Osteocyte (in vitro differentiated cells): ENCODE results near the gene CLIC6. TPM values are rescaled to one million over a fixed set of nuclear protein-coding genes. Genes with fewer than 3 reads are reported as not detected.

Source experiments
- DNase-seq: peaks from one replicate; pipeline ENCODE4 v3.0.0; 2021; ENCODE audit warnings: mixed read lengths; ENCODE audit not compliant: unreplicated experiment; ENCODE audit errors: extremely low spot score
- H3K27ac Mint-ChIP-seq: one replicate; pipeline ENCODE4 v1.8.0; 2021; ENCODE audit warnings: mild to moderate bottlenecking, mixed read lengths; ENCODE audit not compliant: unreplicated experiment
- H3K27me3 Mint-ChIP-seq: one replicate; pipeline ENCODE4 v1.8.0; 2021; ENCODE audit warnings: mixed read lengths; ENCODE audit not compliant: unreplicated experiment
- H3K36me3 Mint-ChIP-seq: one replicate; pipeline ENCODE4 v1.8.0; 2021; ENCODE audit warnings: mixed read lengths; ENCODE audit not compliant: unreplicated experiment
- H3K4me1 Mint-ChIP-seq: one replicate; pipeline ENCODE4 v1.8.0; 2021; ENCODE audit warnings: mixed read lengths; ENCODE audit not compliant: unreplicated experiment
- H3K4me3 Mint-ChIP-seq: one replicate; pipeline ENCODE4 v1.8.0; 2021; ENCODE audit warnings: mild to moderate bottlenecking, moderate library complexity, mixed read lengths; ENCODE audit not compliant: unreplicated experiment
- H3K9me3 Mint-ChIP-seq: one replicate; pipeline ENCODE4 v1.8.0; 2021; ENCODE audit warnings: mixed read lengths; ENCODE audit not compliant: unreplicated experiment
- long read RNA-seq: library from polyadenylated mRNA; unstranded; transcript quantifications from one replicate; pipeline ENCODE4 v2.0.0, GENCODE V29; 2021
- total RNA-seq: library from RNA; stranded (reverse); gene quantifications from 2 replicates; pipeline ENCODE4 v1.2.1, GENCODE V29; 2021
- TF ChIP-seq, protein P1 (sequence below): fragments of 200-600 bp; sonication (generic); IDR thresholded peaks from 2 replicates; pipeline ENCODE4 v1.5.0; 2021; ENCODE audit warnings: antibody characterized with exemption, mild to moderate bottlenecking, moderate library complexity

CLIC6 gene
- 0.16 and 0.40 TPM in 2 replicates for total RNA-seq
- long read RNA-seq, result 0 reads

DNA sequence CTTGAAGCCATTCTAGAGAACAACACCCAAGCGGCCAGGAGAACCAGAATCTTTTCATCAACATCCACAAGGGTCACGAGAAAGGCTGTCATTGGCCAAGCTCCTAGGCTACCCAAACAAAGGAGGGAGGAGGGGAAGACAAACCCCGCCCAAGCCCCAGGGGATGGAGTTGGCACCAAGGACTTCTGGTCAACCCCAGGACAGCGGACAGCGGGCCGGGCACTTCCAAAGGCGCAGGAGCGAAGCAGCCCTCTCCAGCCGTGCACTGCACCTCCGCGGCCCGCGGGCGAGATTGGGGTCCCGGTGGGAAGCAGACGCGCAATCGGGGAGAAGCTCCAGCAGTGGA, at the start of gene CLIC6:
Gene CLIC6 (plus strand): TSS at position 192 of the 346 bp plus-strand sequence. CDS start 395 bp downstream, outside the sequence.
- DNase-seq, result no peak
- H3K4me1 Mint-ChIP-seq, result peaks cover 17% of the 10 kb centered on the region
- H3K4me3 Mint-ChIP-seq, result peak within 1 kb of the TSS; percentile 61
- H3K9me3 Mint-ChIP-seq, result no peaks in the 10 kb centered on the region
- H3K27ac Mint-ChIP-seq, result no peak within 1 kb of the TSS
- TF ChIP-seq, protein P1, sequence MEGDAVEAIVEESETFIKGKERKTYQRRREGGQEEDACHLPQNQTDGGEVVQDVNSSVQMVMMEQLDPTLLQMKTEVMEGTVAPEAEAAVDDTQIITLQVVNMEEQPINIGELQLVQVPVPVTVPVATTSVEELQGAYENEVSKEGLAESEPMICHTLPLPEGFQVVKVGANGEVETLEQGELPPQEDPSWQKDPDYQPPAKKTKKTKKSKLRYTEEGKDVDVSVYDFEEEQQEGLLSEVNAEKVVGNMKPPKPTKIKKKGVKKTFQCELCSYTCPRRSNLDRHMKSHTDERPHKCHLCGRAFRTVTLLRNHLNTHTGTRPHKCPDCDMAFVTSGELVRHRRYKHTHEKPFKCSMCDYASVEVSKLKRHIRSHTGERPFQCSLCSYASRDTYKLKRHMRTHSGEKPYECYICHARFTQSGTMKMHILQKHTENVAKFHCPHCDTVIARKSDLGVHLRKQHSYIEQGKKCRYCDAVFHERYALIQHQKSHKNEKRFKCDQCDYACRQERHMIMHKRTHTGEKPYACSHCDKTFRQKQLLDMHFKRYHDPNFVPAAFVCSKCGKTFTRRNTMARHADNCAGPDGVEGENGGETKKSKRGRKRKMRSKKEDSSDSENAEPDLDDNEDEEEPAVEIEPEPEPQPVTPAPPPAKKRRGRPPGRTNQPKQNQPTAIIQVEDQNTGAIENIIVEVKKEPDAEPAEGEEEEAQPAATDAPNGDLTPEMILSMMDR, result no peak
- no peaks in the 10 kb centered on the region for H3K36me3 Mint-ChIP-seq
- peaks cover 69% of the 10 kb centered on the region for H3K27me3 Mint-ChIP-seq

DNA sequence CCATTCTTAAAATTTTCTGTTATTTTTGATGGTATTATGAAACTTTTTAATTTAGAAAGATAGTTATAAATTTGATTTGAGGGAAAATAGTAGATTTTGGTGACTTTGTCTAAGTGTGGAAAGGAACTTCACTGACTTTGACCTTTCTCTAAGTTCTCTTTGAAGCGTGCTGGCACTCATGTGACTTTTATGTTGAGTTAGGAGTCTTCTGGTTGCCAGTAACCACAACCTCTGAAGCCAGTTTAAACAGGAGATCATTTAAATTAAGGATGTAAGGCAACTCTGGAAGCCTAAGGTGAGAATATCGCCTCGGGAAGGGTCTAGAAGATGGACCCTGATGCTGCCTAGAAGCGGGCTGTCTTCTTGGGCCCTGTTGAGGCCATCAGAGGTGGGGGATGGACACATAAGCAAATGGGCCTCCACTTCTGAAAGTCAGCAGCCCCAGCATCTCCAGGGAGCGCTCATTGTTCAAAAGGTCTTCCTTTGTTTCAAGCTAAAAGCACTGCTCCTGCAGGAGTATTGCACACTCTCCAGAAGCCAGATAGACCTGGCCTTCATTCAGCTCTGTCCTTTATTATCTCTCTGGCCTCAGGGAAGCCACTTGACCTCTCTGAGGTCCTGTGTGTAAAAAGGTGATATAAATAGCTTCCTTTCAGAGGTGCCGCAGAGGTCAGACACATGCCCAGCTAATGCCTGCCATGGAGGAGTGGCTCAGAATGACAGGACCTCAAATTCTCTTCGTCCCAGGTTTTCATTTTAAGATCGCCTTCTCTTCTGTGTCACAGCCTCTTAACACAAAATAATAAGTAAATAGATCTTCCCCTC, 48.7 kb upstream of the CLIC6 start:
- H3K4me1 Mint-ChIP-seq, result peaks cover 4% of the 10 kb centered on the region

DNA sequence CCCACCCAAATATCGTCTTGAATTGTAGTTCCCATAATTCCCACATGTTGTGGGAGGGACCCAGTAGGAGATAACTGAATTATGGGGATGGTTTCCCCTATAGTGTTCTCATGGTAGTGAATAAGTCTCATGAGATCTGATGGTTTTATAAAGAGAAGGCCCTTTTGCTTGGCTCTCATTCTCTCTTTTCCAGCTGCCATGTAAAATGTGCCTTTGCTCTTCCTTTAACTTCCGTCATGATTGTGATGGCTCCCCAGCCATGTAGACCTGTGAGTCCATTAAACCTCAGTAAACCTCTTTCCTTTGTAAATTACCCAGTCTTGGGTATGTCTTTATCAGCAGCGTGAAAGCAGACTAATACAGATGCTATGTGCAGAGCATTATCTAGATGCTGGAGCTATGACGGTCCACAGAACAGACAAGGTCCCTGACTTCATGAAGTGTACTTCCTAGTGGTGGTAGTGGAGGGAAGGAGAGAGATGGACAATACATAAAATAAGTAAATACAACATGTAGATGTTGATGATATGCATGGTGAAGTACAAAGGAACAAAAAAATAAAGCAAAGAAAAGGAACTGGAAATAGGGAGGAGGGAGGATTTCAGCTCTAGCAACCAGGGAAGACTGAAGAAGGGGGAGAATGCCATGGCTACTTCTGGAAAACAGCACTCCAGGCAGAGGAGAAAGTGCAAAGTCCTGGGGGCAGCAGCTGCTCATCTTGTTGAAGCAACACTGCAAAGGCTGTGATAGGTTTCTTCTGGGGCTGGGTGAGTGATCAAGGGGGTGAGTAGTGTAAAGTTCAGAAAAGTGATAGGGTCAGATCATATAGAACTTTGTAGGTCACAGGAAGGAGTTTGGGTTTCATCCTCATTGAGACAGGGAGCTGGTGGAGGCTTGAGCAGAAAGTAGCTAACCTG, 47.1 kb upstream of the CLIC6 start:
- H3K27me3 Mint-ChIP-seq, result peaks cover 66% of the 10 kb centered on the region
- DNase-seq, result no peak
- H3K4me3 Mint-ChIP-seq, result no peak overlapping the region
- no peaks in the 10 kb centered on the region for H3K4me1 Mint-ChIP-seq
- H3K9me3 Mint-ChIP-seq, result no peaks in the 10 kb centered on the region
- TF ChIP-seq, protein P1, result no peak
- H3K36me3 Mint-ChIP-seq, result no peaks in the 10 kb centered on the region
- H3K27ac Mint-ChIP-seq, result no peak overlapping the region

More for the DNA sequence above, 48.7 kb upstream of the CLIC6 start:
- Mint-ChIP-seq H3K9me3 (no peaks in the 10 kb centered on the region), H3K36me3 (no peaks in the 10 kb centered on the region), H3K27me3 (peaks cover 56% of the 10 kb centered on the region), H3K27ac (no peak overlapping the region), H3K4me3 (no peak overlapping the region)
- TF ChIP-seq, protein P1, result no peak
- DNase-seq, result no peak

DNA sequence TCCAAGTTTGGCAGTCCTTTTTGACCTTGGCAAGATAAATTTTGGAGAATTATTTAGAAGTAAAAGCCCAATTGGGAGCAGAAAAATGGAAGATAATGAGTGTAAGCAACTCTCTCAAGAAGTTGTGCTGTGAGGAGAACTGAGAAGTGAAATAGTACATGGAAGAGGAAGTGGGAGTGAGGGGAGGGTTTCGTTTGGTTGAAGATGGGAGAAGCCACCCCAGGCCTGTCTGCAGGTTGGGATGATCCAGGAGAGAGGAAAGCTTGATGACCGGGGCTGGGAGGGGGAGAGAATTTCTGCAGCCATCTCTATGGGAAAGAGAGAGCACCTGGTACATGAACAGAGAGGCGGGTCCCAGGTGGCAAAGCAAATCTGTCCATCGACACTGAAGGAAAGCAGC, 45.3 kb upstream of the CLIC6 start:
- Mint-ChIP-seq H3K4me1 (no peaks in the 10 kb centered on the region), H3K4me3 (no peak overlapping the region), H3K27ac (no peak overlapping the region), H3K27me3 (peaks cover 63% of the 10 kb centered on the region), H3K9me3 (no peaks in the 10 kb centered on the region), H3K36me3 (no peaks in the 10 kb centered on the region)
- no peak for DNase-seq
- TF ChIP-seq, protein P1, result no peak
